GM19372 (cell line): ENCODE measurements around the gene NPTX1.

ENCODE experiments used
- ATAC-seq: cut with Tn5 transposase; IDR thresholded peaks from one replicate; pipeline ENCODE4 v1.9.1; 2021; ENCODE audit warnings: mild to moderate bottlenecking, low read depth, moderate library complexity; ENCODE audit not compliant: unreplicated experiment

Gene NPTX1

GRCh38 chr17:80446645-80447405, 29.6 kb downstream of the NPTX1 start:
- no peak for ATAC-seq

GRCh38 chr17:80445726-80446110, 30.7 kb downstream of the NPTX1 start:
- no peak for ATAC-seq

- no peak for ATAC-seq
Observed at GRCh38 chr17:80445007-80445725, 31.2 kb downstream of the NPTX1 start.

- ATAC-seq: no peak
Observed at GRCh38 chr17:80444644-80444979, 31.8 kb downstream of the NPTX1 start.

- no peak for ATAC-seq
Observed at GRCh38 chr17:80443916-80444643, 32.3 kb downstream of the NPTX1 start.

GRCh38 chr17:80443498-80443897, 32.9 kb downstream of the NPTX1 start:
- no peak for ATAC-seq

- ATAC-seq: no peak
Observed at GRCh38 chr17:80442764-80443163, 33.6 kb downstream of the NPTX1 start.

- no peak for ATAC-seq
Observed at GRCh38 chr17:80442323-80442659, 34.1 kb downstream of the NPTX1 start.

- no peak for ATAC-seq
Observed at GRCh38 chr17:80441598-80442322, 34.6 kb downstream of the NPTX1 start.

GRCh38 chr17:80441133-80441578, 35.3 kb downstream of the NPTX1 start:
- ATAC-seq: no peak

GRCh38 chr17:80439499-80439898, 36.9 kb downstream of the NPTX1 start:
- no peak for ATAC-seq

GRCh38 chr17:80438806-80439205, 37.6 kb downstream of the NPTX1 start:
- ATAC-seq: no peak

- no peak for ATAC-seq
Observed at GRCh38 chr17:80437532-80437931, 38.9 kb downstream of the NPTX1 start.

GRCh38 chr17:80433916-80434666, 42.3 kb downstream of the NPTX1 start:
- ATAC-seq: no peak

- ATAC-seq: no peak
Observed at GRCh38 chr17:80432961-80433550, 43.4 kb downstream of the NPTX1 start.

GRCh38 chr17:80432350-80432955, 44.0 kb downstream of the NPTX1 start:
- ATAC-seq: no peak

- no peak for ATAC-seq
Observed at GRCh38 chr17:80431246-80432195, 44.9 kb downstream of the NPTX1 start.
